ENCODE measurements around the gene OSBPL8. TPM values are rescaled to one million over a fixed set of nuclear protein-coding genes. Genes with fewer than 3 reads are reported as not detected.

OSBPL8 gene
- total and polyA plus RNA-seq, 8 donors, result 7.7 to 147 (median 29.4) TPM

DNA sequence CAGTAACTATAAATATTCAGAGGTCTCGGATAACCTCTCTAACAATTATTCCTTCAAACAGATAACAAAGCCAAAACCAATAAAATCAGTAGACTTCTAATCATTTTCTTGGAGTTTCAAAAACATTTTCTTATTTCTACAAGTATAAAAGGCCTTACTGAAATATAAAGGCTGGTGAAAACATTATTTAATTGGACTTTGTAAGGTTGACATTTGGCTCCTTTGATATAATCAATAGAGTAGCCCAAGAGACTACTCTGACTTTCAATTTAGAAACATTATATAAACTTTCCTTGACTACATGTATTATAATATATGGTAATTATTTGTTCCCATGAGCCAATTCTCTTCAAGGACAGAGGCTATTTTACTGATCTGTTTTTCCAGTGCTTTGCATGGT, 68.3 kb downstream of the OSBPL8 start:
- no peaks in the 10 kb centered on the region for H3K4me1 ChIP-seq
- intact Hi-C loops (cut with DNase I; ENCODE audit: low total_unique reads), result no loop called here
- H3K4me3 ChIP-seq, result no peak overlapping the region
- DNase-seq, result no peak
- H3K27me3 ChIP-seq, result no peaks in the 10 kb centered on the region
- TF ChIP-seq CTCF (IDR thresholded peaks at IDR 0.05) (no peak), EP300 (IDR thresholded peaks at IDR 0.05) (no peak), POLR2AphosphoS5 (IDR thresholded peaks at IDR 0.05) (no peak), POLR2A (IDR thresholded peaks at IDR 0.05) (no peak)
- H3K9me3 ChIP-seq, result peaks cover 0 to 28% (median 8%) of the 10 kb centered on the region in 4 donors
- H3K27ac ChIP-seq, result no peak overlapping the region
- WGBS, 5 donors, result 94 to 100% (median 100%) methylated on average over 1 of the region's 1 CpG
- peaks cover 0 to 13% (median 9%) of the 10 kb centered on the region in 4 donors for H3K36me3 ChIP-seq

GRCh38 chr12:76490763-76491162, 68.8 kb downstream of the OSBPL8 start:
- intact Hi-C loops (cut with DNase I; ENCODE audit: low total_unique reads), result no loop called here
- Histone ChIP-seq H3K4me3 (no peak overlapping the region), H3K36me3 (peaks cover 0 to 15% (median 9%) of the 10 kb centered on the region in 4 donors), H3K9me3 (peaks cover 0 to 28% (median 8%) of the 10 kb centered on the region in 4 donors), H3K27ac (no peak overlapping the region), H3K27me3 (no peaks in the 10 kb centered on the region), H3K4me1 (no peaks in the 10 kb centered on the region)
- DNase-seq, result no peak
- TF ChIP-seq CTCF (IDR thresholded peaks at IDR 0.05), result no peak
- TF ChIP-seq POLR2A (IDR thresholded peaks at IDR 0.05), result no peak
- no peak for TF ChIP-seq POLR2AphosphoS5 (IDR thresholded peaks at IDR 0.05)
- TF ChIP-seq EP300 (IDR thresholded peaks at IDR 0.05), result no peak
- WGBS, 5 donors, result 97 to 98% (median 98%) methylated on average over 4 of the region's 4 CpGs

GRCh38 chr12:76489737-76490136, 69.8 kb downstream of the OSBPL8 start:
- intact Hi-C loops (cut with DNase I; ENCODE audit: low total_unique reads), result no loop called here
- Histone ChIP-seq H3K4me1 (no peaks in the 10 kb centered on the region), H3K27me3 (no peaks in the 10 kb centered on the region), H3K27ac (no peak overlapping the region), H3K9me3 (peaks cover 0 to 21% (median 8%) of the 10 kb centered on the region in 4 donors), H3K4me3 (no peak overlapping the region), H3K36me3 (peaks cover 0 to 15% (median 9%) of the 10 kb centered on the region in 4 donors)
- WGBS, 5 donors, result 83 to 97% (median 95%) methylated on average over 3 of the region's 3 CpGs
- TF ChIP-seq POLR2AphosphoS5 (IDR thresholded peaks at IDR 0.05) (no peak), EP300 (IDR thresholded peaks at IDR 0.05) (no peak), POLR2A (IDR thresholded peaks at IDR 0.05) (no peak), CTCF (IDR thresholded peaks at IDR 0.05) (no peak)
- DNase-seq, result no peak

DNA sequence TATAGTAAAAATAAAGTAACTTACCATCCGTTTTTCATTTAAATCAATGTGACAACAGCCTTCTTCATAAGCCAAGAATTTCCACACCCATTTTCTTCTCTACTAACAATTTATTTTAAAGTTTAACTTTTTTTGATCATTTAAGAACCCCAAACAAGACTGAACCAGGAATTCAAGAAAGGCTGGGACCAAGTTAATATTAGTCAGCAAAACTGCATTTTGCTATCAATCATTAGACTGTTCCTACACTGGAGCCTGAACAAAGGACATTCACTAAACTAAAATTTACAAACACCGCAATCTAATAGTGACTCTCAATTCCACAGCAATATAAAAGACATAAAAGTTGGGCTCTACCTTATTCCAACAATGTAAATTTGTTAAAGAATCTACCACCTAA, 73.6 kb downstream of the OSBPL8 start:
- no peak for TF ChIP-seq POLR2AphosphoS5 (IDR thresholded peaks at IDR 0.05)
- no peak for TF ChIP-seq POLR2A (IDR thresholded peaks at IDR 0.05)
- TF ChIP-seq EP300 (IDR thresholded peaks at IDR 0.05), result no peak
- TF ChIP-seq CTCF (IDR thresholded peaks at IDR 0.05), result no peak
- no peak for DNase-seq
- intact Hi-C loops (cut with DNase I; ENCODE audit: low total_unique reads), result no loop called here
- H3K9me3 ChIP-seq, result no peaks in the 10 kb centered on the region
- WGBS, 5 donors, result 59 to 67% (median 60%) methylated on average over 2 of the region's 2 CpGs
- no peak overlapping the region for H3K27ac ChIP-seq
- H3K4me3 ChIP-seq, result no peak overlapping the region
- peaks cover 0 to 20% (median 15%) of the 10 kb centered on the region in 4 donors for H3K36me3 ChIP-seq
- no peaks in the 10 kb centered on the region for H3K27me3 ChIP-seq
- H3K4me1 ChIP-seq, result no peaks in the 10 kb centered on the region

Data from stomach (tissue), 9 donors.